Measurements from ENCODE around the gene TTC23. TPM values are rescaled to one million over a fixed set of nuclear protein-coding genes. Genes with fewer than 3 reads are reported as not detected.

The TTC23 gene
- total and polyA plus RNA-seq, 2 donors (not counting 3 experiments of a cell fraction or from before 2014, with no cell fraction given), result 4.1 to 27.3 TPM

DNA sequence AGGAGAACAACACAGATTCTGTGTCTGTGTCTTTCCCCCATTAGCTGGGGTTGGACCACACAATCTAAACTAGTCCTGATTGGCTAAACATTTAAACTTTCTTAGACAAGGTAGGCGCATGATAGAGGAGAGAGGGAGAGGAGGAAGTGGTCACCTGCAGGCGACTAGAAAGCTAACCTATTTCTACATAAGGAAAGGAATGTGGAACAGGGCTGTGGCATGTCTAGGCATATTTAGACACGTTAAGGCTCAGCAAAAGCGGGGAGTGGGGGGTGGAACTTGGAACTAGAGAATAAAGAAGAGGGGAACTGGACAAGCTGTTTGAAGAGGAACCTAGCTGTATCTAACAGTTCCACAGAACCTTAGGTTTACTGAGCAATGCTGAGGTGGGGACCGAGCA lies 14.7 kb upstream of the TTC23 start:
- intact Hi-C loops (cut with micrococcal nuclease), result no loop called here
- no TSS peak for BruUV-seq (replicated peaks)
- H3K9me3 ChIP-seq (replicated peaks; ENCODE audit: control insufficient read depth, insufficient read depth, low read length), result no peaks in the 10 kb centered on the region
- ChIA-PET POLR2A (no interaction called here), CTCF (interaction anchor here (0.8 to 2.7 kb wide), 3 partner anchors 9 to 440 kb away, joined by 6 to 13 read pairs (median 6); no protein-coding TSS in a partner anchor)
- FAIRE-seq (no peak), DNase-seq (ENCODE audit: low read depth, low spot score) (no peak)
- H4K20me1 ChIP-seq (replicated peaks; ENCODE audit: control insufficient read depth, extremely low read depth, insufficient read depth, low read length), result no peaks in the 10 kb centered on the region
- H3K36me3 ChIP-seq (ENCODE audit: control insufficient read depth in 2 of 2, extremely low read depth in 1 of 2, insufficient read depth in 2 of 2, low read length in 2 of 2), result no peaks in the 10 kb centered on the region
- TF ChIP-seq MYC (IDR thresholded peaks at IDR 0.05; ENCODE audit: low read depth, low read length), result no peak
- TF ChIP-seq POLR2AphosphoS5 (IDR thresholded peaks at IDR 0.05; ENCODE audit: insufficient read depth, low read depth, low read length), result no peak
- no peak for TF ChIP-seq JUN (IDR thresholded peaks at IDR 0.05; ENCODE audit: borderline replicate concordance, insufficient read depth, insufficient read length, low read depth)
- no peak overlapping the region for H2AFZ ChIP-seq (ENCODE audit: low read depth, low read length)
- no peak overlapping the region for H3K4me2 ChIP-seq (ENCODE audit: insufficient read depth, low read length)
- H3K27me3 ChIP-seq (ENCODE audit: control insufficient read depth in 2 of 2, insufficient read depth in 2 of 2, low read length in 2 of 2), result no peaks in the 10 kb centered on the region
- H3K79me2 ChIP-seq (ENCODE audit: control insufficient read depth, insufficient read depth, low read length), result no peaks in the 10 kb centered on the region
- no peak overlapping the region for H3K27ac ChIP-seq (ENCODE audit: insufficient read depth, low read depth, low read length)
- H3K9me1 ChIP-seq (replicated peaks; ENCODE audit: control insufficient read depth, extremely low read depth, insufficient read depth, low read length), result no peaks in the 10 kb centered on the region
- dilution Hi-C loops (cut with MboI; ENCODE audit: extremely low pct_ligation_motif_present, low sequenced_read_pairs), result no loop called here
- no peak overlapping the region for H3K4me3 ChIP-seq (replicated peaks in 1 of 3; ENCODE audit: insufficient read depth in 1 of 3, low read depth in 1 of 3, low read length in 3 of 3)
- H3K9ac ChIP-seq (replicated peaks; ENCODE audit: extremely low read depth, insufficient read depth, low read length), result no peak overlapping the region
- H3K4me1 ChIP-seq (ENCODE audit: control insufficient read depth, extremely low read depth, insufficient read depth, low read length), result no peaks in the 10 kb centered on the region

DNA sequence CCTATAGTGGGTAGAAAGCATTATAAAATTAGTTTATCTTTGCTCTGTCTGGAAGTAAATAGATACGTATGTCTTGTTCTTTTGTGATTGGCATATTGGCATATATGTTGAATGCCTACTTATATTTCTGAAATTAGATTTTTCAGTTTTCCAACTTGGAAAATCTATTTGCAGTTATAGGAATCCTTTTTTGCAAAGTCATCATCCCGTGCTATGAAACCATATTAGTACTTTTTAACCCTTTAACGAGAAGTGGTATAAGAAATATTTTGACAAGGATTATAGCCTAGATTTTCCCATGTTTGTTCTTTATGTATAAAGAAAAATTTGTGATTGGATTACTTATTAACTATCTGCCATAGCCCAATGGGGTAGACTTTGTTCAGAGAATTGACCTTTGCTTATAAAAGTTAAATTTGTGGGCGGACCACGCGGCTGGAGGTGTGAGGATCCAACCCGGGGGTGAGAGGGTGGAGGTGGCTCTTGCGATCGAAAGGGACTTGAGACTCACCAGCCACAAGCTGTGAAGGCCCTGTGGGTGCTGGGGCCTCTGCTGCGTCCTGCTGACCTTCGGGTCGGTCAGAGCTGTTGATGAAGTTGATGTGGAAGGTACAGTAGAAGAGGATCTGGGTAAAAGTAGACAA lies 7.8 kb upstream of the TTC23 start:
- BruUV-seq (replicated peaks), result no TSS peak
- H3K9me1 ChIP-seq (replicated peaks; ENCODE audit: control insufficient read depth, extremely low read depth, insufficient read depth, low read length), result no peaks in the 10 kb centered on the region
- no peak overlapping the region for H2AFZ ChIP-seq (ENCODE audit: low read depth, low read length)
- H3K27ac ChIP-seq (ENCODE audit: insufficient read depth, low read depth, low read length), result no peak overlapping the region
- no peaks in the 10 kb centered on the region for H3K27me3 ChIP-seq (ENCODE audit: control insufficient read depth in 2 of 2, insufficient read depth in 2 of 2, low read length in 2 of 2)
- H4K20me1 ChIP-seq (replicated peaks; ENCODE audit: control insufficient read depth, extremely low read depth, insufficient read depth, low read length), result no peaks in the 10 kb centered on the region
- no peaks in the 10 kb centered on the region for H3K9me3 ChIP-seq (replicated peaks; ENCODE audit: control insufficient read depth, insufficient read depth, low read length)
- H3K4me3 ChIP-seq (replicated peaks in 1 of 3; ENCODE audit: insufficient read depth in 1 of 3, low read depth in 1 of 3, low read length in 3 of 3), result no peak overlapping the region
- TF ChIP-seq EZH2 (IDR thresholded peaks at IDR 0.05; ENCODE audit: borderline replicate concordance, low read depth, low read length, severe bottlenecking) (no peak), MYC (IDR thresholded peaks at IDR 0.05; ENCODE audit: low read depth, low read length) (no peak), JUN (IDR thresholded peaks at IDR 0.05; ENCODE audit: borderline replicate concordance, insufficient read depth, insufficient read length, low read depth) (no peak), CTCF (IDR thresholded peaks at IDR 0.05; ENCODE audit: extremely low read depth in 1 of 2, insufficient read depth in 1 of 2, low read depth in 1 of 2, low read length in 2 of 2) (no peak), FOS (IDR thresholded peaks at IDR 0.05; ENCODE audit: borderline replicate concordance, insufficient read depth, low read length) (no peak), POLR2A (IDR thresholded peaks at IDR 0.05; ENCODE audit: low read depth, low read length) (no peak), POLR2AphosphoS5 (IDR thresholded peaks at IDR 0.05; ENCODE audit: insufficient read depth, low read depth, low read length) (no peak)
- TF ChIP-seq, protein P1, sequence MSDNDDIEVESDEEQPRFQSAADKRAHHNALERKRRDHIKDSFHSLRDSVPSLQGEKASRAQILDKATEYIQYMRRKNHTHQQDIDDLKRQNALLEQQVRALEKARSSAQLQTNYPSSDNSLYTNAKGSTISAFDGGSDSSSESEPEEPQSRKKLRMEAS (IDR thresholded peaks at IDR 0.05; ENCODE audit: insufficient read depth, insufficient read length), result no peak
- POLR2A ChIA-PET, result no interaction called here
- H3K79me2 ChIP-seq (ENCODE audit: control insufficient read depth, insufficient read depth, low read length), result peaks cover 2% of the 10 kb centered on the region
- intact Hi-C loops (cut with micrococcal nuclease), result no loop called here
- CTCF ChIA-PET, result interaction anchor here (0.9 kb wide), 1 partner anchor 16 kb away, joined by 3 read pairs; no protein-coding TSS in a partner anchor
- no peaks in the 10 kb centered on the region for H3K36me3 ChIP-seq (ENCODE audit: control insufficient read depth in 2 of 2, extremely low read depth in 1 of 2, insufficient read depth in 2 of 2, low read length in 2 of 2)
- no peak overlapping the region for H3K9ac ChIP-seq (replicated peaks; ENCODE audit: extremely low read depth, insufficient read depth, low read length)
- H3K4me2 ChIP-seq (ENCODE audit: insufficient read depth, low read length), result no peak overlapping the region
- peaks cover 7% of the 10 kb centered on the region for H3K4me1 ChIP-seq (ENCODE audit: control insufficient read depth, extremely low read depth, insufficient read depth, low read length)
- dilution Hi-C loops (cut with MboI; ENCODE audit: extremely low pct_ligation_motif_present, low sequenced_read_pairs), result no loop called here
- no peak for FAIRE-seq
- no peak for DNase-seq (ENCODE audit: low read depth, low spot score)

All from endothelial cell of umbilical vein (primary cell).